Measurements from ENCODE around the gene DAP. TPM values are rescaled to one million over a fixed set of nuclear protein-coding genes. Genes with fewer than 3 reads are reported as not detected.

Gene DAP
- total RNA-seq, 1 experiment from 2014 or later: 106 TPM

- no peak overlapping the region for H3K4me3 ChIP-seq (ENCODE audit: low read length)
- DNase-seq (no peak), ATAC-seq (no peak)
- H3K9ac ChIP-seq (ENCODE audit: low read length): no peak overlapping the region
- no peak overlapping the region for H2AFZ ChIP-seq (ENCODE audit: low read length)
- H3K27ac ChIP-seq (ENCODE audit: low read length): no peak overlapping the region
- no peaks in the 10 kb centered on the region for H3K9me3 ChIP-seq (ENCODE audit: low read length)
- CTCF ChIA-PET: interaction anchor here (0.6 kb wide), 1 partner anchor 614 kb away, joined by 4 read pairs; no protein-coding TSS in a partner anchor
- peaks cover 86% of the 10 kb centered on the region for H3K79me2 ChIP-seq (ENCODE audit: low read length)
- BruUV-seq (replicated peaks): no TSS peak
- no peaks in the 10 kb centered on the region for H3K9me2 ChIP-seq (replicated peaks; ENCODE audit: low read length)
- H3K36me3 ChIP-seq (ENCODE audit: low read depth, low read length): peaks cover 98% of the 10 kb centered on the region
- H3K27me3 ChIP-seq (ENCODE audit: low read length): no peaks in the 10 kb centered on the region
- intact Hi-C loops (cut with micrococcal nuclease): no loop called here
- H3K4me2 ChIP-seq (ENCODE audit: low read length): no peak overlapping the region
- H4K20me1 ChIP-seq (ENCODE audit: low read length): peaks cover 35% of the 10 kb centered on the region
- no peak for TF ChIP-seq EZH2phosphoT487 (IDR thresholded peaks at IDR 0.05; ENCODE audit: borderline replicate concordance, low read length)
- no peaks in the 10 kb centered on the region for H3K4me1 ChIP-seq (ENCODE audit: insufficient read depth, low read length)
- H3F3A ChIP-seq (ENCODE audit: low read length, unreplicated experiment): no peaks in the 10 kb centered on the region
- POLR2A ChIA-PET (ENCODE audit: unreplicated experiment): no interaction called here
Observed at GRCh38 chr5:10747678-10748622, 13.1 kb downstream of the DAP start.

DNA sequence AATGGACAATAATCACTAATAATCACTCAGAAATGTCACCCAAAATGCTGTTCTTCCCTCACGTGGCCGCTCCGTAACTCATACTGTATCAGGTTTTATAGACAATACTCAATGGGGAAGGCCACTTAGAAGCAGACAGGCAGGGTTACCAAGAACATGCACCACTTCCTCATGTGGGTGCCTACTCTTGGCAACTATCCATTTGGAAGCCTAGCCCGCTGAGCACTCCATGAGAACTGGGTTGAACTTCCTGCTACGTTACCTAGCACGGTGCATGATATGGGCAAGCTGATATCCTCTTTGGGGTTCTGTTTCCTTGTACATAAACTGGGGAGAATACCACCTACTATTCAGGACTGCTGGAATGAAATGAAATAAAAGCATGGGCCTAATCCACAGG lies 14.3 kb downstream of the DAP start:
- no peak for DNase-seq
- Histone ChIP-seq H3K4me3 (ENCODE audit: low read length) (no peak overlapping the region), H4K20me1 (ENCODE audit: low read length) (peaks cover 29% of the 10 kb centered on the region), H3K9ac (ENCODE audit: low read length) (no peak overlapping the region), H3K9me3 (ENCODE audit: low read length) (no peaks in the 10 kb centered on the region), H3K79me2 (ENCODE audit: low read length) (peaks cover 86% of the 10 kb centered on the region), H3K4me2 (ENCODE audit: low read length) (no peak overlapping the region), H3K9me2 (replicated peaks; ENCODE audit: low read length) (no peaks in the 10 kb centered on the region), H3F3A (ENCODE audit: low read length, unreplicated experiment) (no peaks in the 10 kb centered on the region), H3K27me3 (ENCODE audit: low read length) (no peaks in the 10 kb centered on the region), H2AFZ (ENCODE audit: low read length) (no peak overlapping the region), H3K36me3 (ENCODE audit: low read depth, low read length) (peaks cover 97% of the 10 kb centered on the region), H3K27ac (ENCODE audit: low read length) (no peak overlapping the region), H3K4me1 (ENCODE audit: insufficient read depth, low read length) (no peaks in the 10 kb centered on the region)
- CTCF ChIA-PET: no interaction called here
- no peak for TF ChIP-seq EZH2phosphoT487 (IDR thresholded peaks at IDR 0.05; ENCODE audit: borderline replicate concordance, low read length)
- TF ChIP-seq EZH2 (IDR thresholded peaks at IDR 0.05; ENCODE audit: low read length, unreplicated experiment): no peak
- TF ChIP-seq, protein P1, sequence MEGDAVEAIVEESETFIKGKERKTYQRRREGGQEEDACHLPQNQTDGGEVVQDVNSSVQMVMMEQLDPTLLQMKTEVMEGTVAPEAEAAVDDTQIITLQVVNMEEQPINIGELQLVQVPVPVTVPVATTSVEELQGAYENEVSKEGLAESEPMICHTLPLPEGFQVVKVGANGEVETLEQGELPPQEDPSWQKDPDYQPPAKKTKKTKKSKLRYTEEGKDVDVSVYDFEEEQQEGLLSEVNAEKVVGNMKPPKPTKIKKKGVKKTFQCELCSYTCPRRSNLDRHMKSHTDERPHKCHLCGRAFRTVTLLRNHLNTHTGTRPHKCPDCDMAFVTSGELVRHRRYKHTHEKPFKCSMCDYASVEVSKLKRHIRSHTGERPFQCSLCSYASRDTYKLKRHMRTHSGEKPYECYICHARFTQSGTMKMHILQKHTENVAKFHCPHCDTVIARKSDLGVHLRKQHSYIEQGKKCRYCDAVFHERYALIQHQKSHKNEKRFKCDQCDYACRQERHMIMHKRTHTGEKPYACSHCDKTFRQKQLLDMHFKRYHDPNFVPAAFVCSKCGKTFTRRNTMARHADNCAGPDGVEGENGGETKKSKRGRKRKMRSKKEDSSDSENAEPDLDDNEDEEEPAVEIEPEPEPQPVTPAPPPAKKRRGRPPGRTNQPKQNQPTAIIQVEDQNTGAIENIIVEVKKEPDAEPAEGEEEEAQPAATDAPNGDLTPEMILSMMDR (conservative IDR thresholded peaks at IDR 0.05; ENCODE audit: low read depth, low read length): no peak
- BruUV-seq (replicated peaks): no TSS peak
- intact Hi-C loops (cut with micrococcal nuclease): no loop called here
- POLR2A ChIA-PET (ENCODE audit: unreplicated experiment): no interaction called here
- ATAC-seq: no peak

GRCh38 chr5:10745133-10745532 lies 15.9 kb downstream of the DAP start:
- no peak overlapping the region for H3K27ac ChIP-seq (ENCODE audit: low read length)
- peaks cover 86% of the 10 kb centered on the region for H3K79me2 ChIP-seq (ENCODE audit: low read length)
- POLR2A ChIA-PET (ENCODE audit: unreplicated experiment): interaction anchor here (0.6 kb wide), 3 partner anchors 86 to 1270 kb away, joined by 3 to 5 read pairs (median 5); no protein-coding TSS in a partner anchor
- 0 out of 2 replicates have a peak, but pooled peaks cover 3% of the 10 kb centered on the region for H3K9me3 ChIP-seq (ENCODE audit: low read length)
- no TSS peak for BruUV-seq (replicated peaks)
- H3K36me3 ChIP-seq (ENCODE audit: low read depth, low read length): peaks cover 98% of the 10 kb centered on the region
- H2AFZ ChIP-seq (ENCODE audit: low read length): no peak overlapping the region
- H4K20me1 ChIP-seq (ENCODE audit: low read length): peaks cover 16% of the 10 kb centered on the region; the same call in 1 of the 2 replicates
- CTCF ChIA-PET: no interaction called here
- ATAC-seq (peak; percentile 15; the same call in 1 of the 2 replicates), DNase-seq (no peak)
- no peak overlapping the region for H3K4me2 ChIP-seq (ENCODE audit: low read length)
- H3K27me3 ChIP-seq (ENCODE audit: low read length): no peaks in the 10 kb centered on the region
- H3K4me3 ChIP-seq (ENCODE audit: low read length): no peak overlapping the region
- no peaks in the 10 kb centered on the region for H3K9me2 ChIP-seq (replicated peaks; ENCODE audit: low read length)
- H3K9ac ChIP-seq (ENCODE audit: low read length): no peak overlapping the region
- no peaks in the 10 kb centered on the region for H3F3A ChIP-seq (ENCODE audit: low read length, unreplicated experiment)
- H3K4me1 ChIP-seq (ENCODE audit: insufficient read depth, low read length): no peaks in the 10 kb centered on the region
- TF ChIP-seq EZH2 (IDR thresholded peaks at IDR 0.05; ENCODE audit: low read length, unreplicated experiment) (no peak), EZH2phosphoT487 (IDR thresholded peaks at IDR 0.05; ENCODE audit: borderline replicate concordance, low read length) (no peak)
- TF ChIP-seq, protein P1 (conservative IDR thresholded peaks at IDR 0.05; ENCODE audit: low read depth, low read length): no peak
- intact Hi-C loops (cut with micrococcal nuclease): no loop called here

All from PC-3 (cell line).